ENCODE measurements around the gene C2orf68. TPM values are rescaled to one million over a fixed set of nuclear protein-coding genes. Genes with fewer than 3 reads are reported as not detected.
A peak's percentile ranks its signal among the peaks of the same experiment; 100 is the strongest.

The C2orf68 gene
- total and polyA plus RNA-seq, 2 of the 13 experiments (the other 11 are each of a cell fraction or from before 2014, with no cell fraction given), result 47.1 to 77.4 TPM

GRCh38 chr2:85578243-85579180 is 33.4 kb downstream of the C2orf68 start (continued):
- no peak for TF ChIP-seq UBTF (CRISPR knock-in tag; IDR thresholded peaks at IDR 0.05)
- no peak for TF ChIP-seq ZNF564 (CRISPR knock-in tag; IDR thresholded peaks at IDR 0.05)
- TF ChIP-seq, protein P1, sequence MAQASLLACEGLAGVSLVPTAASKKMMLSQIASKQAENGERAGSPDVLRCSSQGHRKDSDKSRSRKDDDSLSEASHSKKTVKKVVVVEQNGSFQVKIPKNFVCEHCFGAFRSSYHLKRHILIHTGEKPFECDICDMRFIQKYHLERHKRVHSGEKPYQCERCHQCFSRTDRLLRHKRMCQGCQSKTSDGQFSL (CRISPR knock-in tag; IDR thresholded peaks at IDR 0.05), result no peak
- no peak for TF ChIP-seq BCL6 (CRISPR knock-in tag; IDR thresholded peaks at IDR 0.05)
- TF ChIP-seq ZKSCAN5 (CRISPR knock-in tag; IDR thresholded peaks at IDR 0.05), result no peak
- no peak for TF ChIP-seq ZBTB10 (CRISPR knock-in tag; IDR thresholded peaks at IDR 0.05; ENCODE audit: borderline replicate concordance)
- no peak for TF ChIP-seq ZNF160 (CRISPR knock-in tag; IDR thresholded peaks at IDR 0.05)
- TF ChIP-seq SMYD3 (CRISPR knock-in tag; IDR thresholded peaks at IDR 0.05), result 0 out of 2 replicates have a peak, but pooled peaks have one; percentile 33
- no peak for TF ChIP-seq TBX2 (CRISPR knock-in tag; IDR thresholded peaks at IDR 0.05; ENCODE audit: borderline replicate concordance)
- TF ChIP-seq SKI (IDR thresholded peaks at IDR 0.05; ENCODE audit: partially characterized antibody), result no peak
- no peak for TF ChIP-seq SCMH1 (CRISPR knock-in tag; IDR thresholded peaks at IDR 0.05; ENCODE audit: borderline replicate concordance)
- no peak for TF ChIP-seq EHMT2 (IDR thresholded peaks at IDR 0.05; ENCODE audit: borderline replicate concordance, low read depth, low read length)
- peak; percentile 12; the same call in 1 of the 2 replicates for TF ChIP-seq KDM2A (CRISPR knock-in tag; IDR thresholded peaks at IDR 0.05; ENCODE audit: borderline replicate concordance, low read depth)
- TF ChIP-seq ZNF18 (CRISPR knock-in tag; IDR thresholded peaks at IDR 0.05; ENCODE audit: insufficient replicate concordance), result no peak
- TF ChIP-seq ZBTB42 (CRISPR knock-in tag; IDR thresholded peaks at IDR 0.05), result no peak
- no peak for TF ChIP-seq SMARCC2 (IDR thresholded peaks at IDR 0.05)
- TF ChIP-seq NR2F6 (IDR thresholded peaks at IDR 0.05), result 0 out of 2 replicates have a peak, but pooled peaks have one; percentile 45
- TF ChIP-seq NR2F6 (CRISPR knock-in tag; IDR thresholded peaks at IDR 0.05), result no peak
- no peak for TF ChIP-seq ZNF230 (CRISPR knock-in tag; IDR thresholded peaks at IDR 0.05)
- TF ChIP-seq CCDC6 (CRISPR knock-in tag; IDR thresholded peaks at IDR 0.05), result no peak
- no peak for TF ChIP-seq ZNF775 (CRISPR knock-in tag; IDR thresholded peaks at IDR 0.05; ENCODE audit: borderline replicate concordance)
- no peak for TF ChIP-seq MTF2 (CRISPR knock-in tag; IDR thresholded peaks at IDR 0.05; ENCODE audit: borderline replicate concordance)
- TF ChIP-seq ZNF652 (CRISPR knock-in tag; IDR thresholded peaks at IDR 0.05; ENCODE audit: borderline replicate concordance, low read depth), result peak; percentile 66; the same call in 1 of the 2 replicates
